Measurements from ENCODE around the gene ARHGEF16.

ARHGEF16 gene

GRCh38 chr1:3475839-3476573 is 21.5 kb downstream of the ARHGEF16 start:
- Histone ChIP-seq H3K27me3 (peaks cover 0 to 70% of the 10 kb centered on the region in 2 donors), H3K27ac (no peak overlapping the region), H3K9me3 (no peaks in the 10 kb centered on the region), H3K4me3 (no peak overlapping the region), H3K36me3 (no peaks in the 10 kb centered on the region), H3K4me1 (peaks cover 0 to 6% (median 4%) of the 10 kb centered on the region in 4 donors)
- DNase-seq: no peak
- intact Hi-C loops (cut with DNase I; ENCODE audit: low total_unique reads): loop anchor here (10.0 kb wide), 1 partner anchor 239 kb away; no protein-coding TSS in a partner anchor
- no peak for TF ChIP-seq CTCF (IDR thresholded peaks at IDR 0.05)

- DNase-seq: no peak
- TF ChIP-seq CTCF (IDR thresholded peaks at IDR 0.05): no peak
- H3K27me3 ChIP-seq: peaks cover 0 to 63% of the 10 kb centered on the region in 2 donors
- H3K4me1 ChIP-seq: peaks cover 0 to 3% (median 0%) of the 10 kb centered on the region in 4 donors
- H3K9me3 ChIP-seq: no peaks in the 10 kb centered on the region
- H3K27ac ChIP-seq: no peak overlapping the region
- intact Hi-C loops (cut with DNase I; ENCODE audit: low total_unique reads): loop anchor here (10.0 kb wide), 1 partner anchor 238 kb away; no protein-coding TSS in a partner anchor
- no peak overlapping the region for H3K4me3 ChIP-seq
- no peaks in the 10 kb centered on the region for H3K36me3 ChIP-seq
Observed at GRCh38 chr1:3476666-3477065, 22.2 kb downstream of the ARHGEF16 start.

- no peak for TF ChIP-seq CTCF (IDR thresholded peaks at IDR 0.05)
- H3K27ac ChIP-seq: no peak overlapping the region
- intact Hi-C loops (cut with DNase I; ENCODE audit: low total_unique reads): loop anchor here (10.0 kb wide), 1 partner anchor 237 kb away; no protein-coding TSS in a partner anchor
- H3K4me1 ChIP-seq: no peaks in the 10 kb centered on the region
- DNase-seq: no peak
- H3K9me3 ChIP-seq: no peaks in the 10 kb centered on the region
- H3K36me3 ChIP-seq: no peaks in the 10 kb centered on the region
- peaks cover 0 to 58% of the 10 kb centered on the region in 2 donors for H3K27me3 ChIP-seq
- no peak overlapping the region for H3K4me3 ChIP-seq
Observed at GRCh38 chr1:3477241-3477995, 23.0 kb downstream of the ARHGEF16 start.

- Histone ChIP-seq H3K27ac (no peak overlapping the region), H3K27me3 (peaks cover 0 to 57% of the 10 kb centered on the region in 2 donors), H3K9me3 (no peaks in the 10 kb centered on the region), H3K4me3 (no peak overlapping the region), H3K4me1 (no peaks in the 10 kb centered on the region), H3K36me3 (no peaks in the 10 kb centered on the region)
- DNase-seq: no peak
- TF ChIP-seq CTCF (IDR thresholded peaks at IDR 0.05): no peak
- intact Hi-C loops (cut with DNase I; ENCODE audit: low total_unique reads): loop anchor here (10.0 kb wide), 1 partner anchor 237 kb away; no protein-coding TSS in a partner anchor
Observed at GRCh38 chr1:3478187-3478586, 23.7 kb downstream of the ARHGEF16 start.

GRCh38 chr1:3479511-3480368 is 25.3 kb downstream of the ARHGEF16 start:
- no peaks in the 10 kb centered on the region for H3K36me3 ChIP-seq
- intact Hi-C loops (cut with DNase I; ENCODE audit: low total_unique reads): loop anchor here (10.0 kb wide), 1 partner anchor 235 kb away; no protein-coding TSS in a partner anchor
- no peaks in the 10 kb centered on the region for H3K4me1 ChIP-seq
- TF ChIP-seq CTCF (IDR thresholded peaks at IDR 0.05): no peak
- H3K27me3 ChIP-seq: peaks cover 0 to 43% of the 10 kb centered on the region in 2 donors
- no peak overlapping the region for H3K4me3 ChIP-seq
- H3K9me3 ChIP-seq: peaks cover 0 to 4% (median 0%) of the 10 kb centered on the region in 3 donors
- no peak overlapping the region for H3K27ac ChIP-seq
- no peak for DNase-seq

All from tibial artery (tissue), 4 donors.